ENCODE data around the gene PHLDA3.

DNA sequence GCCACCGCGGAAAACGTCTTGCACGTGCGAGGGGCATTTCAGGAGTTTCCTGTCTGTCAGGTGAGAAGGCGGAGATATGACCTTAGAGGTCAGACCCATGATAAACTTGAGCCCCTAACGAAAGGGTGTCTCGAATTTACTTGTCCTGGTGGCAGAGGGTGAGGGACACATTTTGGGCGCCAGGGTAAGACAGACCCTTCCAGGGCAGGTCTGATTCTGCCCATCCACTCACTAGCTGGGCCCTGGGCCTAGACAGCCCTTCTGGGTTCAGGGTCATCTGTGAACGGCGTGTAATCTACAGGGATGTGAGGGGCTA is 38.3 kb upstream of the PHLDA3 start:
- TF ChIP-seq, protein P1, sequence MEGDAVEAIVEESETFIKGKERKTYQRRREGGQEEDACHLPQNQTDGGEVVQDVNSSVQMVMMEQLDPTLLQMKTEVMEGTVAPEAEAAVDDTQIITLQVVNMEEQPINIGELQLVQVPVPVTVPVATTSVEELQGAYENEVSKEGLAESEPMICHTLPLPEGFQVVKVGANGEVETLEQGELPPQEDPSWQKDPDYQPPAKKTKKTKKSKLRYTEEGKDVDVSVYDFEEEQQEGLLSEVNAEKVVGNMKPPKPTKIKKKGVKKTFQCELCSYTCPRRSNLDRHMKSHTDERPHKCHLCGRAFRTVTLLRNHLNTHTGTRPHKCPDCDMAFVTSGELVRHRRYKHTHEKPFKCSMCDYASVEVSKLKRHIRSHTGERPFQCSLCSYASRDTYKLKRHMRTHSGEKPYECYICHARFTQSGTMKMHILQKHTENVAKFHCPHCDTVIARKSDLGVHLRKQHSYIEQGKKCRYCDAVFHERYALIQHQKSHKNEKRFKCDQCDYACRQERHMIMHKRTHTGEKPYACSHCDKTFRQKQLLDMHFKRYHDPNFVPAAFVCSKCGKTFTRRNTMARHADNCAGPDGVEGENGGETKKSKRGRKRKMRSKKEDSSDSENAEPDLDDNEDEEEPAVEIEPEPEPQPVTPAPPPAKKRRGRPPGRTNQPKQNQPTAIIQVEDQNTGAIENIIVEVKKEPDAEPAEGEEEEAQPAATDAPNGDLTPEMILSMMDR (IDR thresholded peaks at IDR 0.05; ENCODE audit: insufficient read depth, low read length) = no peak
- TF ChIP-seq POLR2AphosphoS5 (IDR thresholded peaks at IDR 0.05; ENCODE audit: low read depth) = no peak

Data from HL-60 (cell line).